Measurements from ENCODE around the gene CRACR2B.

DNA sequence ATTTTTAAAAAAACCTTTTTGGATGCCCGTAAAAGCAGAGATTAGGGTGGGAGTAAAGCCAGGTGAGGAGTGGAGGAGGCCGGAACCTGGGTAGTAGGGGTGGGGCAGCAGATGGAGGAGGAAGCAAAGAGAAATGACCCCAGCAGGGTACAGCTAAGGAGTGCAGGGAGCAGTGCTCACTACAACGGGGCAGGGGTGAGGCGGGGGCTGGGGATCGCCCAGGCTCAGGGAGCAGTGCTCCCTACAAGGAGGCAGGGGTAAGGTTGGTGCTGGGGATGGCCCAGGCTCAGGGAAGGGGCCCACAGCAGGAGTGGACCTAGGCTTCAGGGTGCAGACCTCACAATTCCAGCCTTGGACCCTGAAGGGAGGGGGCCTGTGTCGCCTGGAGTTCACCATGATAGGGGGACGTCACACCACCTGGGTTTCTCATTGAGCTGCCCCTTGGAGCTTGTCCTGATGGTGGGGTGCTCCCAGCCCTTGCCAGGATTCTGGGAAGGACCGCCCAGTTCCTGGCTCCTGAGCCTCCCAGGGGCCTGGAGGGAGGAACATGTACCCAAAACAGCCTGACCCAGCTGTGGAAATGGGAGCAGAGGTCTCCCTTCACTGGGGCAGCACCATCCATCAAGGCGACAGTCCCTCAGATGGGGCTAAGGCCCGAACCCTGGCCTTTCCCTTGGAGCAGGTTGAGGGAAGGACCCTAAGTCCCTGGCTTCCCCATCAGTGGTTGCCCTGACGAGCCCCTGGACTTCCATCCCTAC, 11.9 kb upstream of the CRACR2B start:
- TF ChIP-seq, protein P1, sequence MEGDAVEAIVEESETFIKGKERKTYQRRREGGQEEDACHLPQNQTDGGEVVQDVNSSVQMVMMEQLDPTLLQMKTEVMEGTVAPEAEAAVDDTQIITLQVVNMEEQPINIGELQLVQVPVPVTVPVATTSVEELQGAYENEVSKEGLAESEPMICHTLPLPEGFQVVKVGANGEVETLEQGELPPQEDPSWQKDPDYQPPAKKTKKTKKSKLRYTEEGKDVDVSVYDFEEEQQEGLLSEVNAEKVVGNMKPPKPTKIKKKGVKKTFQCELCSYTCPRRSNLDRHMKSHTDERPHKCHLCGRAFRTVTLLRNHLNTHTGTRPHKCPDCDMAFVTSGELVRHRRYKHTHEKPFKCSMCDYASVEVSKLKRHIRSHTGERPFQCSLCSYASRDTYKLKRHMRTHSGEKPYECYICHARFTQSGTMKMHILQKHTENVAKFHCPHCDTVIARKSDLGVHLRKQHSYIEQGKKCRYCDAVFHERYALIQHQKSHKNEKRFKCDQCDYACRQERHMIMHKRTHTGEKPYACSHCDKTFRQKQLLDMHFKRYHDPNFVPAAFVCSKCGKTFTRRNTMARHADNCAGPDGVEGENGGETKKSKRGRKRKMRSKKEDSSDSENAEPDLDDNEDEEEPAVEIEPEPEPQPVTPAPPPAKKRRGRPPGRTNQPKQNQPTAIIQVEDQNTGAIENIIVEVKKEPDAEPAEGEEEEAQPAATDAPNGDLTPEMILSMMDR (conservative IDR thresholded peaks at IDR 0.05; ENCODE audit: low read length) = no peak
- no peak for TF ChIP-seq EZH2phosphoT487 (IDR thresholded peaks at IDR 0.05; ENCODE audit: borderline replicate concordance)

Measured in Loucy (cell line).